Neuronal stem cell (in vitro differentiated cells): Measurements from ENCODE around the gene PDE11A.
A peak's percentile ranks its signal among the peaks of the same experiment; 100 is the strongest.

Source experiments
- DNase-seq: peaks from one replicate; pipeline ENCODE4 v3.0.0-alpha.2; 2013; ENCODE audit warnings: low spot score
- H2AFZ ChIP-seq: one replicate; pipeline ENCODE4 v1.6.1; 2013; ENCODE audit warnings: mild to moderate bottlenecking, low read length, inconsistent platforms
- H2AK5ac ChIP-seq: 2 replicates; pipeline ENCODE4 v1.6.1; 2013; ENCODE audit warnings: low read depth, mild to moderate bottlenecking, inconsistent platforms, low read length, moderate library complexity, mixed read lengths
- H2BK120ac ChIP-seq: 2 replicates; pipeline ENCODE4 v1.6.1; 2013; ENCODE audit warnings: low read depth, mild to moderate bottlenecking, inconsistent platforms, low read length, moderate library complexity, mixed read lengths
- H2BK12ac ChIP-seq: one replicate; pipeline ENCODE4 v1.6.1; 2013; ENCODE audit warnings: low read length, inconsistent platforms
- H2BK15ac ChIP-seq: 2 replicates; pipeline ENCODE4 v1.6.1; 2013; ENCODE audit warnings: mild to moderate bottlenecking, low read length, inconsistent platforms, mixed read lengths
- H2BK5ac ChIP-seq: one replicate; pipeline ENCODE4 v1.6.1; 2013; ENCODE audit warnings: inconsistent platforms, mild to moderate bottlenecking, low read length, moderate library complexity
- H3K14ac ChIP-seq: one replicate; pipeline ENCODE4 v1.6.1; 2013; ENCODE audit warnings: low read length, inconsistent platforms
- H3K18ac ChIP-seq: 2 replicates; pipeline ENCODE4 v1.6.1; 2013; ENCODE audit warnings: low read length, inconsistent platforms
- H3K23ac ChIP-seq: 2 replicates; pipeline ENCODE4 v1.6.1; 2013; ENCODE audit warnings: low read depth, mild to moderate bottlenecking, mixed read lengths, low read length, inconsistent platforms; ENCODE audit not compliant: poor library complexity
- H3K27ac ChIP-seq: replicated peaks from 3 replicates; pipeline ENCODE4 v1.5.1; 2013; ENCODE audit warnings: low read length, inconsistent platforms
- H3K27me3 ChIP-seq, 3 experiments: 2 replicates each; pipeline ENCODE4 v1.6.1; 2013; ENCODE audit warnings: low read length in 3 of 3, mild to moderate bottlenecking in 2 of 3, inconsistent platforms in 1 of 3, low read depth in 1 of 3, mixed read lengths in 1 of 3, moderate library complexity in 1 of 3; ENCODE audit not compliant: control insufficient read depth in 3 of 3, insufficient read depth in 3 of 3
- H3K36me3 ChIP-seq, 2 donors: replicated peaks in 1 of 2; 2 replicates each; pipeline ENCODE4 v1.6.1; 2013; ENCODE audit warnings: low read length in 2 of 2; ENCODE audit not compliant: control insufficient read depth in 2 of 2, insufficient read depth in 2 of 2
- H3K4ac ChIP-seq: 2 replicates; pipeline ENCODE4 v1.6.1; 2013; ENCODE audit warnings: inconsistent platforms, mild to moderate bottlenecking, low read length, moderate library complexity
- H3K4me1 ChIP-seq, 2 donors: 1 replicate in 1 of 2; 2 replicates in 1 of 2; pipeline ENCODE4 v1.6.1; 2013; ENCODE audit warnings: low read length in 2 of 2, low read depth in 1 of 2; ENCODE audit not compliant: control insufficient read depth in 2 of 2, insufficient read depth in 1 of 2
- H3K4me2 ChIP-seq: one replicate; pipeline ENCODE4 v1.6.1; 2013; ENCODE audit warnings: mild to moderate bottlenecking, low read length, inconsistent platforms; ENCODE audit not compliant: insufficient read depth, poor library complexity, severe bottlenecking
- H3K4me3 ChIP-seq, 2 donors: 2 replicates each; pipeline ENCODE4 v1.5.1; 2013; ENCODE audit warnings: low read length in 2 of 2, mild to moderate bottlenecking in 2 of 2, inconsistent platforms in 1 of 2, moderate library complexity in 1 of 2
- H3K79me1 ChIP-seq: one replicate; pipeline ENCODE4 v1.6.1; 2013; ENCODE audit warnings: low read depth, mild to moderate bottlenecking, inconsistent platforms, low read length, moderate library complexity
- H3K9ac ChIP-seq: one replicate; pipeline ENCODE4 v1.6.1; 2013; ENCODE audit warnings: mild to moderate bottlenecking, low read depth, low read length, inconsistent platforms; ENCODE audit not compliant: poor library complexity
- H3K9me3 ChIP-seq, 2 donors: replicated peaks in 1 of 2; 2 replicates each; pipeline versions ENCODE3 to v1.6.1; 2013; ENCODE audit warnings: low read length in 2 of 2, mild to moderate bottlenecking in 2 of 2, inconsistent platforms in 1 of 2, low read depth in 1 of 2, mixed read lengths in 1 of 2, moderate library complexity in 1 of 2; ENCODE audit not compliant: control insufficient read depth in 2 of 2, insufficient read depth in 1 of 2
- H4K8ac ChIP-seq: one replicate; pipeline ENCODE4 v1.6.1; 2013; ENCODE audit warnings: low read depth, mild to moderate bottlenecking, inconsistent platforms, low read length, moderate library complexity
- H4K91ac ChIP-seq: one replicate; pipeline ENCODE4 v1.6.1; 2013; ENCODE audit warnings: low read length, low read depth, mild to moderate bottlenecking, inconsistent platforms; ENCODE audit not compliant: poor library complexity
- WGBS, 2 donors: extraction: QIAGEN DNeasy Blood & Tissue Kit; methylation state at CpG; one replicate each; pipeline ENCODE4 v1.1.7; 2013; ENCODE audit warnings: missing lambda C conversion rate in 2 of 2, mixed read lengths in 1 of 2; ENCODE audit not compliant: insufficient read length in 2 of 2, insufficient replicate concordance in 1 of 2; ENCODE audit errors: extremely low coverage in 2 of 2; 5-methylcytosine and 5-hydroxymethylcytosine counted together

The PDE11A gene

GRCh38 chr2:177731384-177731783, 341.2 kb downstream of the PDE11A start:
- no peaks in the 10 kb centered on the region for H3K27me3 ChIP-seq

GRCh38 chr2:177730792-177731191, 341.8 kb downstream of the PDE11A start:
- Histone ChIP-seq H2AFZ (peak overlapping the region; percentile 91), H3K4me1 (peaks cover 3 to 6% of the 10 kb centered on the region in 2 donors), H3K18ac (no peak overlapping the region), H3K14ac (no peak overlapping the region), H3K23ac (no peak overlapping the region), H2BK12ac (no peak overlapping the region), H2BK5ac (no peak overlapping the region), H2AK5ac (no peak overlapping the region), H3K27ac (no peak overlapping the region), H3K36me3 (no peaks in the 10 kb centered on the region), H3K9ac (no peak overlapping the region), H4K91ac (no peak overlapping the region), H3K4me2 (no peak overlapping the region), H4K8ac (no peak overlapping the region), H2BK15ac (no peak overlapping the region), H2BK120ac (no peak overlapping the region), H3K4me3 (no peak overlapping the region), H3K9me3 (no peaks in the 10 kb centered on the region), H3K79me1 (no peaks in the 10 kb centered on the region), H3K4ac (no peak overlapping the region), H3K27me3 (no peaks in the 10 kb centered on the region)
- no CpG with 5 or more reads among the region's 2 CpGs for WGBS, 2 donors
- DNase-seq, result no peak

More at GRCh38 chr2:177731384-177731783, 341.2 kb downstream of the PDE11A start:
- Histone ChIP-seq H3K36me3 (no peaks in the 10 kb centered on the region), H3K4me1 (peaks cover 3 to 6% of the 10 kb centered on the region in 2 donors), H3K4me2 (no peak overlapping the region), H2BK5ac (no peak overlapping the region), H4K8ac (no peak overlapping the region), H3K9ac (no peak overlapping the region), H3K23ac (no peak overlapping the region), H2BK15ac (no peak overlapping the region), H3K79me1 (no peaks in the 10 kb centered on the region), H2BK12ac (no peak overlapping the region), H4K91ac (no peak overlapping the region), H3K14ac (no peak overlapping the region), H2AK5ac (no peak overlapping the region), H2AFZ (peak overlapping the region; percentile 91), H3K18ac (no peak overlapping the region), H3K4me3 (peak overlapping the region in 1 of 2 donors; percentile 16), H3K4ac (no peak overlapping the region), H3K9me3 (no peaks in the 10 kb centered on the region), H3K27ac (peak overlapping the region; percentile 34), H2BK120ac (no peak overlapping the region)
- no peak for DNase-seq
- no CpG with 5 or more reads among the region's 3 CpGs for WGBS, 2 donors

- Histone ChIP-seq H3K4me3 (no peak overlapping the region), H3K4ac (no peak overlapping the region), H3K14ac (no peak overlapping the region), H4K8ac (no peak overlapping the region), H2AFZ (no peak overlapping the region), H3K18ac (no peak overlapping the region), H3K36me3 (no peaks in the 10 kb centered on the region), H3K9ac (no peak overlapping the region), H3K23ac (no peak overlapping the region), H3K27ac (no peak overlapping the region), H3K4me2 (no peak overlapping the region), H4K91ac (no peak overlapping the region), H2AK5ac (no peak overlapping the region), H2BK12ac (no peak overlapping the region), H3K27me3 (no peaks in the 10 kb centered on the region), H3K4me1 (peaks cover 3 to 6% of the 10 kb centered on the region in 2 donors), H3K79me1 (no peaks in the 10 kb centered on the region), H2BK15ac (no peak overlapping the region), H3K9me3 (no peaks in the 10 kb centered on the region), H2BK5ac (no peak overlapping the region), H2BK120ac (no peak overlapping the region)
- no CpG with 5 or more reads among the region's 3 CpGs for WGBS, 2 donors
- DNase-seq, result no peak
Measured at GRCh38 chr2:177730363-177730762, 342.2 kb downstream of the PDE11A start.

- H3K4me1 ChIP-seq, result peaks cover 3 to 7% of the 10 kb centered on the region in 2 donors
- no peak overlapping the region for H3K18ac ChIP-seq
- H3K9me3 ChIP-seq, result no peaks in the 10 kb centered on the region
- H4K91ac ChIP-seq, result no peak overlapping the region
- H4K8ac ChIP-seq, result no peak overlapping the region
- no peak overlapping the region for H3K14ac ChIP-seq
- H2AK5ac ChIP-seq, result no peak overlapping the region
- H3K23ac ChIP-seq, result no peak overlapping the region
- no peak overlapping the region for H2BK120ac ChIP-seq
- no peak overlapping the region for H2BK12ac ChIP-seq
- no peak overlapping the region for H3K9ac ChIP-seq
- DNase-seq, result no peak
- WGBS, 2 donors, result no CpG with 5 or more reads among the region's 2 CpGs
- H3K79me1 ChIP-seq, result no peaks in the 10 kb centered on the region
- no peak overlapping the region for H3K4me2 ChIP-seq
- no peaks in the 10 kb centered on the region for H3K36me3 ChIP-seq
- H3K4me3 ChIP-seq, result no peak overlapping the region
- H2BK5ac ChIP-seq, result no peak overlapping the region
- no peaks in the 10 kb centered on the region for H3K27me3 ChIP-seq
- no peak overlapping the region for H2AFZ ChIP-seq
- H3K27ac ChIP-seq, result no peak overlapping the region
- no peak overlapping the region for H3K4ac ChIP-seq
- no peak overlapping the region for H2BK15ac ChIP-seq
Measured at GRCh38 chr2:177728920-177729319, 343.7 kb downstream of the PDE11A start.
